HepG2 (cell line): ENCODE results near the gene ASAP2. TPM values are rescaled to one million over a fixed set of nuclear protein-coding genes. Genes with fewer than 3 reads are reported as not detected.

ENCODE experiments used
- EED ChIP-seq: sonication (generic); formaldehyde crosslinking; IDR thresholded peaks from 2 replicates; pipeline ENCODE4 v1.5.0; 2020; ENCODE audit warnings: mild to moderate bottlenecking, missing genetic modification reagents
- KAT2B ChIP-seq: fragments of 150-350 bp; IDR thresholded peaks from 2 replicates; pipeline ENCODE4 v1.6.1; 2014; ENCODE audit warnings: low read depth, low read length, borderline replicate concordance
- MEIS2 ChIP-seq: sonication (generic); formaldehyde crosslinking; IDR thresholded peaks from 2 replicates; pipeline ENCODE4 v1.9.0; 2021; ENCODE audit warnings: mild to moderate bottlenecking, missing genetic modification reagents
- SNAPC4 ChIP-seq: sonication (generic); formaldehyde crosslinking; IDR thresholded peaks from 2 replicates; pipeline ENCODE4 v1.4.0; 2020; ENCODE audit warnings: mild to moderate bottlenecking, missing genetic modification reagents
- TFDP2 ChIP-seq: sonication (generic); formaldehyde crosslinking; IDR thresholded peaks from 2 replicates; pipeline ENCODE4 v1.4.0; 2020; ENCODE audit warnings: missing genetic modification reagents
- USF2 ChIP-seq, 2 experiments: sonication (generic) in 1 of 2; formaldehyde crosslinking in 1 of 2; IDR thresholded peaks; 2 replicates each; pipeline versions ENCODE4 v1.5.1 to v1.6.1; 2011 to 2020; ENCODE audit warnings: borderline replicate concordance in 1 of 2, low read depth in 1 of 2, low read length in 1 of 2, mild to moderate bottlenecking in 1 of 2, missing genetic modification reagents in 1 of 2, moderate library complexity in 1 of 2
- ZFP36L1 ChIP-seq: sonication (generic); formaldehyde crosslinking; IDR thresholded peaks from 2 replicates; pipeline ENCODE4 v1.8.0; 2022; ENCODE audit warnings: mild to moderate bottlenecking, missing genetic modification reagents, moderate library complexity
- ZHX2 ChIP-seq, 2 experiments: sonication (generic) in 1 of 2; formaldehyde crosslinking in 1 of 2; IDR thresholded peaks; 2 replicates each; pipeline versions ENCODE4 v1.6.1 to v1.9.0; 2014 to 2022; ENCODE audit warnings: antibody characterized with exemption in 1 of 2, borderline replicate concordance in 1 of 2, inconsistent platforms in 1 of 2, low read depth in 1 of 2, missing genetic modification reagents in 1 of 2
- ZNF207 ChIP-seq: fragments of 450-650 bp; IDR thresholded peaks from 2 replicates; pipeline ENCODE4 v1.6.1; 2016; ENCODE audit warnings: antibody characterized with exemption, borderline replicate concordance
- ZNF614 ChIP-seq: IDR thresholded peaks from 2 replicates; pipeline ENCODE4 v1.6.1; 2018; ENCODE audit warnings: missing biosample characterization, missing genetic modification reagents, inconsistent platforms, borderline replicate concordance
- ZNF775 ChIP-seq: sonication (generic); formaldehyde crosslinking; IDR thresholded peaks from 2 replicates; pipeline ENCODE4 v1.4.0; 2020; ENCODE audit warnings: missing genetic modification reagents, mild to moderate bottlenecking, moderate library complexity, borderline replicate concordance
- polyA plus RNA-seq, 8 experiments: library from polyadenylated mRNA; depleted of rRNA in 3 of 8; stranded (reverse) in 7 of 8; unstranded in 1 of 8; fragments of >200 nt; fragmentation: Illumina TruSeq in 4 of 8; extraction: Trizol in 4 of 8; gene quantifications; 2 replicates each; pipeline versions ENCODE4 v1.2.1 to v1.2.3, GENCODE V29; 2011 to 2016; ENCODE audit warnings: low read depth in 4 of 8, missing spikeins in 1 of 8, mixed read lengths in 1 of 8; ENCODE audit not compliant: insufficient read depth in 1 of 8
- total RNA-seq, 5 experiments: library from RNA; depleted of rRNA; stranded (reverse); fragments of >200 nt; fragmentation: Illumina TruSeq; extraction: Trizol; gene quantifications; 2 replicates each; pipeline ENCODE4 v1.2.3, GENCODE V29; 2016; ENCODE audit warnings: low read depth in 1 of 5

ASAP2 gene
- total and polyA plus RNA-seq, 2 of the 13 experiments (the other 11 are each of a cell fraction or from before 2014, with no cell fraction given), result 7.3 to 22.3 TPM

- TF ChIP-seq ZNF775 (CRISPR knock-in tag) (no peak), TFDP2 (CRISPR knock-in tag) (no peak), ZNF614 (CRISPR knock-in tag) (no peak), SNAPC4 (0 out of 2 replicates have a peak, but pooled peaks have one; percentile 48), ZNF207 (no peak), MEIS2 (no peak), EED (CRISPR knock-in tag) (peak; percentile 85; the same call in 1 of the 2 replicates), ZFP36L1 (CRISPR knock-in tag) (no peak), KAT2B (no peak), ZHX2 (IDR thresholded peaks at IDR 0.05; ENCODE audit: low read depth) (no peak), ZHX2 (CRISPR knock-in tag; IDR thresholded peaks at IDR 0.05; ENCODE audit: borderline replicate concordance) (no peak), USF2 (IDR thresholded peaks at IDR 0.05; ENCODE audit: low read depth, low read length) (peak; percentile 4; the same call in 1 of the 2 replicates), USF2 (CRISPR knock-in tag; IDR thresholded peaks at IDR 0.05; ENCODE audit: borderline replicate concordance) (no peak)
Measured at GRCh38 chr2:9235147-9236044, 28.8 kb downstream of the ASAP2 start (continued).
